Endodermal cell (in vitro differentiated cells): ENCODE measurements around the gene GPR68. TPM values are rescaled to one million over a fixed set of nuclear protein-coding genes. Genes with fewer than 3 reads are reported as not detected.

Experiments used
- DNase-seq: peaks from one replicate; pipeline ENCODE4 v3.0.0-alpha.2; 2017
- H3K27ac ChIP-seq: 2 replicates; pipeline ENCODE4 v1.5.1; 2013; ENCODE audit warnings: mild to moderate bottlenecking, low read depth, low read length, moderate library complexity
- H3K27me3 ChIP-seq: 2 replicates; pipeline ENCODE4 v1.6.1; 2013; ENCODE audit warnings: mild to moderate bottlenecking, low read length, moderate library complexity; ENCODE audit not compliant: insufficient read depth, control insufficient read depth, poor library complexity, severe bottlenecking
- H3K36me3 ChIP-seq: 2 replicates; pipeline ENCODE4 v1.7.0; 2013; ENCODE audit warnings: mild to moderate bottlenecking, low read length, moderate library complexity; ENCODE audit not compliant: control insufficient read depth, insufficient read depth
- H3K4me1 ChIP-seq: one replicate; pipeline ENCODE4 v1.7.0; 2013; ENCODE audit warnings: low read length; ENCODE audit not compliant: control insufficient read depth, insufficient read depth
- H3K4me3 ChIP-seq: 2 replicates; pipeline ENCODE4 v1.5.1; 2013; ENCODE audit warnings: mild to moderate bottlenecking, low read length, moderate library complexity
- H3K9ac ChIP-seq: 2 replicates; pipeline ENCODE4 v1.6.1; 2013; ENCODE audit warnings: mild to moderate bottlenecking, low read length, moderate library complexity; ENCODE audit not compliant: poor library complexity, severe bottlenecking; ENCODE audit errors: extremely low read depth
- H3K9me3 ChIP-seq: 2 replicates; pipeline ENCODE4 v1.6.1; 2013; ENCODE audit warnings: mild to moderate bottlenecking, low read length, moderate library complexity; ENCODE audit not compliant: control insufficient read depth
- H3K27ac Mint-ChIP-seq: 2 replicates; pipeline ENCODE4 v1.8.0; 2020; ENCODE audit warnings: mixed read lengths
- H3K27me3 Mint-ChIP-seq: 2 replicates; pipeline ENCODE4 v1.8.0; 2021; ENCODE audit warnings: mild to moderate bottlenecking, mixed read lengths; ENCODE audit not compliant: insufficient read depth
- H3K36me3 Mint-ChIP-seq: 2 replicates; pipeline ENCODE4 v1.8.0; 2020; ENCODE audit warnings: low read depth, mixed read lengths
- H3K4me1 Mint-ChIP-seq: 2 replicates; pipeline ENCODE4 v1.8.0; 2020; ENCODE audit warnings: mixed read lengths
- H3K4me3 Mint-ChIP-seq: 2 replicates; pipeline ENCODE4 v1.8.0; 2020; ENCODE audit warnings: mild to moderate bottlenecking, moderate library complexity, mixed read lengths
- H3K9me3 Mint-ChIP-seq: 2 replicates; pipeline ENCODE4 v1.8.0; 2020; ENCODE audit warnings: mild to moderate bottlenecking, mixed read lengths
- WGBS, 2 experiments: methylation state at CpG; one replicate each; pipeline versions ENCODE4 v1.1.5 to v1.1.7; 2013; ENCODE audit warnings: missing lambda C conversion rate in 2 of 2, mixed read lengths in 1 of 2; ENCODE audit not compliant: insufficient coverage in 1 of 2, insufficient read length in 1 of 2; 5-methylcytosine and 5-hydroxymethylcytosine counted together
- total RNA-seq, 2 donors: library from RNA; stranded (reverse); fragmentation: NEBNext Ultra II Directional in 1 of 2; extraction: Animal tissue kit (Norgen Biotek cat#: 25700) in 1 of 2; gene quantifications; 2 replicates in 1 of 2; 3 replicates in 1 of 2; pipeline ENCODE4 v1.2.1, GENCODE V29; 2021
- TF ChIP-seq, protein P1 (sequence below): fragments of 200-600 bp; sonication (generic); conservative IDR thresholded peaks from 2 replicates; pipeline ENCODE4 v1.5.0; 2021; ENCODE audit warnings: antibody characterized with exemption, mild to moderate bottlenecking

The GPR68 gene
- total RNA-seq, 2 donors from 2014 or later = 0.38 to 0.44 TPM

DNA sequence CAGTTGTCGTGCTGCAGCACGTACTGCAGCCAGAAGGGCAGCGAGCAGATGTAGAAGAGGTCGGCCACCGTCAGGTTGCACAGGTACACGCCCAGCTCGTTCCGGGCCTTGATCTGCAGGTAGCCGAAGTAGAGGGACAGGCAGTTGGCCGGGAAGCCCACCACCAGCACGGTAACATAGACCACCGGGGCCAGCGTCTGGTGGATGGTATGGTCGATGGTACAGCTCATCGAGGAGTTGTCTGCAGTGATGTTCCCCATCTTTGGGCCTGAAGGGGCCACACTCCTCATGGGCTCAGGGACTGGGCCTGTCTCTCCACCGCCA is 9.8 kb downstream of the GPR68 start:
- no peak for DNase-seq
- TF ChIP-seq, protein P1, sequence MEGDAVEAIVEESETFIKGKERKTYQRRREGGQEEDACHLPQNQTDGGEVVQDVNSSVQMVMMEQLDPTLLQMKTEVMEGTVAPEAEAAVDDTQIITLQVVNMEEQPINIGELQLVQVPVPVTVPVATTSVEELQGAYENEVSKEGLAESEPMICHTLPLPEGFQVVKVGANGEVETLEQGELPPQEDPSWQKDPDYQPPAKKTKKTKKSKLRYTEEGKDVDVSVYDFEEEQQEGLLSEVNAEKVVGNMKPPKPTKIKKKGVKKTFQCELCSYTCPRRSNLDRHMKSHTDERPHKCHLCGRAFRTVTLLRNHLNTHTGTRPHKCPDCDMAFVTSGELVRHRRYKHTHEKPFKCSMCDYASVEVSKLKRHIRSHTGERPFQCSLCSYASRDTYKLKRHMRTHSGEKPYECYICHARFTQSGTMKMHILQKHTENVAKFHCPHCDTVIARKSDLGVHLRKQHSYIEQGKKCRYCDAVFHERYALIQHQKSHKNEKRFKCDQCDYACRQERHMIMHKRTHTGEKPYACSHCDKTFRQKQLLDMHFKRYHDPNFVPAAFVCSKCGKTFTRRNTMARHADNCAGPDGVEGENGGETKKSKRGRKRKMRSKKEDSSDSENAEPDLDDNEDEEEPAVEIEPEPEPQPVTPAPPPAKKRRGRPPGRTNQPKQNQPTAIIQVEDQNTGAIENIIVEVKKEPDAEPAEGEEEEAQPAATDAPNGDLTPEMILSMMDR = no peak
- no peak overlapping the region for H3K9ac ChIP-seq
- H3K27ac ChIP-seq = no peak overlapping the region
- H3K36me3 Mint-ChIP-seq = peaks cover 10% of the 10 kb centered on the region
- no peak overlapping the region for H3K4me3 Mint-ChIP-seq
- no peaks in the 10 kb centered on the region for H3K36me3 ChIP-seq
- no peaks in the 10 kb centered on the region for H3K4me1 Mint-ChIP-seq
- 94 to 99% methylated on average over 15 to 16 of the region's 16 CpGs for WGBS, 2 experiments
- H3K27ac Mint-ChIP-seq = no peak overlapping the region
- H3K9me3 Mint-ChIP-seq = peaks cover 19% of the 10 kb centered on the region
- H3K27me3 ChIP-seq = no peaks in the 10 kb centered on the region
- peaks cover 15% of the 10 kb centered on the region for H3K9me3 ChIP-seq
- H3K4me3 ChIP-seq = no peak overlapping the region
- peaks cover 5% of the 10 kb centered on the region for H3K27me3 Mint-ChIP-seq
- H3K4me1 ChIP-seq = no peaks in the 10 kb centered on the region

DNA sequence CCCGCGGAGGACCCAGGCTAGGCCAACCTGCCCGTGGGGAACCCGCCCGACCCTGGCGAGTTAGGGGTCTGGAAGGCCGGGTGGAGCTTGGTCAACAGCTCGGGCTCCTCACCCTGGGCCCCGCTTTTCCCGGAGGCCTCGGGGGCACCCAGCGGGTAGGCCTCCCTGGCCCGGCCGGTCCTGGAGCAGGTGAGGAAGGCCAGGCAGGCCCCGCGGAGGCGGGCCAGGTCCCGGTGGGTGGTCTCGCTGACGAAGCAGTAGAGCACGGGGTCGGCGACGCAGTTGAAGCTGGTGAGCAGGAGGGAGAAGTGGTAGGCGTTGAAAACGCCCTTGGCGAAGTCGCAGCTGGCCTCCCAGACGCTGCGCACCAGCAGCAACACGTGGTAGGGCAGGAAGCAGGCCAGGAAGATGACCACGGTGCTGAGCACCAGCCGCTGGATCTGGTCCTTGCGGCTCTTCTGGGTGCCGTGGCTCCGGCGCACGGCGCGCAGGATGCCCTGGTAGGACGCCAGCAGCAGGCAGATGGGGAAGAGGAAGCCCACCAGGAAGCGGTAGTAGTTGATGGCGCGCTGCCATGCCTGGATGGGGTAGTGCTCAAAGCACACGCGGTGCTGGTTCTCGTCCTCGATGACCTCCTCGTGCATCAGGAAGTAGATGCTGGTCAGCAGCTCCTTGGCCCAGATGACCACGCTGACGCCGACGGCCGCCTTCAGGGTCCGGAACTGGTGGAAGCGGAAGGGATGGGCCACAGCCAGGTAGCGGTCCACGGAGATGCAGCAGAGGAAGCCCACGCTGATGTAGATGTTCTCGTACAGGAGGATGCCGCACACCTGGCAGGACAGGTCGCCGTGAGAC is 10.3 kb downstream of the GPR68 start:
- Mint-ChIP-seq H3K27me3 (peaks cover 2% of the 10 kb centered on the region), H3K4me1 (no peaks in the 10 kb centered on the region), H3K27ac (no peak overlapping the region), H3K36me3 (peaks cover 11% of the 10 kb centered on the region), H3K9me3 (peaks cover 13% of the 10 kb centered on the region), H3K4me3 (no peak overlapping the region)
- Histone ChIP-seq H3K4me1 (no peaks in the 10 kb centered on the region), H3K9me3 (peaks cover 15% of the 10 kb centered on the region), H3K27me3 (no peaks in the 10 kb centered on the region), H3K9ac (no peak overlapping the region), H3K36me3 (no peaks in the 10 kb centered on the region), H3K27ac (no peak overlapping the region), H3K4me3 (no peak overlapping the region)
- TF ChIP-seq, protein P1 = no peak
- 95 to 97% methylated on average over 43 to 63 of the region's 63 CpGs for WGBS, 2 experiments
- no peak for DNase-seq

DNA sequence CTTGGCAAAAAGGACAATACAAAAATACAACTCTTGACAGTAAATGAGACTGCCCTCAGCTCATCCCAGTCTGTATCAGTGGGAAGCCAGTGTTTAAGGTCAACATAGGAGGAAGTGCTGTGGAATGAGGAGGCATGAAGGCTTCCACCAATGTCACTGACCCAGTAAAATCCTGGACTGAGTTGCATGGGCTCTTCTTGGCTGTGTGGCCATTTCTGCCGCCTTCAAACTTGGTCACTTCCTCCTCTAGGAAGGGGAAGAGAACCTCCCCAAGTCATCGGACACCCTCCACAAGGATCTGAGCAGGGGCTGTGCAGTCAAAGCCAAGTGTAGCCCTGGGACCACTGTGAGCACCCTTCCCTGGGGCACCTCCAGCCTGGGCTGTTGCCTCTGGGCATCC is 11.9 kb downstream of the GPR68 start:
- H3K4me3 Mint-ChIP-seq = no peak overlapping the region
- no peak for DNase-seq
- TF ChIP-seq, protein P1 = no peak
- Histone ChIP-seq H3K9me3 (peaks cover 15% of the 10 kb centered on the region), H3K4me3 (no peak overlapping the region), H3K4me1 (no peaks in the 10 kb centered on the region), H3K27me3 (no peaks in the 10 kb centered on the region), H3K27ac (no peak overlapping the region), H3K9ac (no peak overlapping the region), H3K36me3 (no peaks in the 10 kb centered on the region)
- H3K9me3 Mint-ChIP-seq = peaks cover 10% of the 10 kb centered on the region
- no peak overlapping the region for H3K27ac Mint-ChIP-seq
- peaks cover 11% of the 10 kb centered on the region for H3K36me3 Mint-ChIP-seq
- H3K4me1 Mint-ChIP-seq = no peaks in the 10 kb centered on the region
- H3K27me3 Mint-ChIP-seq = no peaks in the 10 kb centered on the region
- WGBS, 2 experiments = 93 to 100% methylated on average over 1 to 2 of the region's 2 CpGs
